ENCODE data around the gene CACNA1D. TPM values are rescaled to one million over a fixed set of nuclear protein-coding genes. Genes with fewer than 3 reads are reported as not detected.

Gene CACNA1D
- total and polyA plus RNA-seq, 5 donors from 2014 or later: 0.03 to 0.44 TPM; not detected in 3

GRCh38 chr3:53534216-53534615 is 39.8 kb downstream of the CACNA1D start:
- Histone ChIP-seq H3K4me1 (ENCODE audit: control insufficient read depth, insufficient read depth, low read length, poor library complexity, severe bottlenecking) (no peaks in the 10 kb centered on the region), H3K36me3 (ENCODE audit: control insufficient read depth, insufficient read depth, low read length) (no peaks in the 10 kb centered on the region), H3K27me3 (ENCODE audit: control insufficient read depth, insufficient read depth, low read length) (peaks cover 5% of the 10 kb centered on the region), H3K27ac (ENCODE audit: insufficient read depth, low read length, poor library complexity, severe bottlenecking) (no peak overlapping the region), H3K4me3 (ENCODE audit: low read depth, low read length) (no peak overlapping the region), H3K9me3 (ENCODE audit: control insufficient read depth in 2 of 2, low read length in 2 of 2) (no peaks in the 10 kb centered on the region)
- H3K27me3 Mint-ChIP-seq: peaks cover 25% of the 10 kb centered on the region
- no peak overlapping the region for H3K4me3 Mint-ChIP-seq
- ATAC-seq (ENCODE audit: low read depth in 2 of 2) (no peak), DNase-seq (no peak)
- no peaks in the 10 kb centered on the region for H3K4me1 Mint-ChIP-seq
- no peaks in the 10 kb centered on the region for H3K36me3 Mint-ChIP-seq
- H3K27ac Mint-ChIP-seq: no peak overlapping the region
- H3K9me3 Mint-ChIP-seq: no peaks in the 10 kb centered on the region

GRCh38 chr3:53534676-53535400 is 40.4 kb downstream of the CACNA1D start:
- DNase-seq (no peak), ATAC-seq (ENCODE audit: low read depth in 2 of 2) (no peak)
- Mint-ChIP-seq H3K4me1 (no peaks in the 10 kb centered on the region), H3K36me3 (no peaks in the 10 kb centered on the region), H3K27me3 (peaks cover 24% of the 10 kb centered on the region), H3K4me3 (peak overlapping the region in 1 of 4 donors; percentile 75), H3K9me3 (no peaks in the 10 kb centered on the region), H3K27ac (no peak overlapping the region)
- H3K4me1 ChIP-seq (ENCODE audit: control insufficient read depth, insufficient read depth, low read length, poor library complexity, severe bottlenecking): no peaks in the 10 kb centered on the region
- H3K9me3 ChIP-seq (ENCODE audit: control insufficient read depth in 2 of 2, low read length in 2 of 2): no peaks in the 10 kb centered on the region
- H3K27ac ChIP-seq (ENCODE audit: insufficient read depth, low read length, poor library complexity, severe bottlenecking): no peak overlapping the region
- peaks cover 3% of the 10 kb centered on the region for H3K27me3 ChIP-seq (ENCODE audit: control insufficient read depth, insufficient read depth, low read length)
- H3K4me3 ChIP-seq (ENCODE audit: low read depth, low read length): no peak overlapping the region
- H3K36me3 ChIP-seq (ENCODE audit: control insufficient read depth, insufficient read depth, low read length): no peaks in the 10 kb centered on the region

GRCh38 chr3:53536282-53536681 is 41.9 kb downstream of the CACNA1D start:
- no peak overlapping the region for H3K27ac Mint-ChIP-seq
- ATAC-seq (ENCODE audit: low read depth in 2 of 2): no peak
- H3K4me3 Mint-ChIP-seq: no peak overlapping the region
- H3K27ac ChIP-seq (ENCODE audit: insufficient read depth, low read length, poor library complexity, severe bottlenecking): no peak overlapping the region
- H3K27me3 Mint-ChIP-seq: peaks cover 22% of the 10 kb centered on the region
- H3K27me3 ChIP-seq (ENCODE audit: control insufficient read depth, insufficient read depth, low read length): no peaks in the 10 kb centered on the region
- H3K4me1 Mint-ChIP-seq: no peaks in the 10 kb centered on the region
- no peaks in the 10 kb centered on the region for H3K36me3 ChIP-seq (ENCODE audit: control insufficient read depth, insufficient read depth, low read length)
- no peak for DNase-seq
- no peaks in the 10 kb centered on the region for H3K4me1 ChIP-seq (ENCODE audit: control insufficient read depth, insufficient read depth, low read length, poor library complexity, severe bottlenecking)
- H3K36me3 Mint-ChIP-seq: no peaks in the 10 kb centered on the region
- no peaks in the 10 kb centered on the region for H3K9me3 Mint-ChIP-seq
- no peak overlapping the region for H3K4me3 ChIP-seq (ENCODE audit: low read depth, low read length)
- H3K9me3 ChIP-seq (ENCODE audit: control insufficient read depth in 2 of 2, low read length in 2 of 2): no peaks in the 10 kb centered on the region

- peaks cover 7% of the 10 kb centered on the region for H3K27me3 Mint-ChIP-seq
These were observed 49.9 kb downstream of the CACNA1D start for GRCh38 chr3:53544357-53544756.

GRCh38 chr3:53545310-53545995 is 51.0 kb downstream of the CACNA1D start:
- no peak for ATAC-seq (ENCODE audit: low read depth in 2 of 2)
- H3K27me3 Mint-ChIP-seq: peaks cover 7% of the 10 kb centered on the region
- no peak overlapping the region for H3K27ac Mint-ChIP-seq
- Histone ChIP-seq H3K27me3 (ENCODE audit: control insufficient read depth, insufficient read depth, low read length) (peaks cover 5% of the 10 kb centered on the region), H3K4me1 (ENCODE audit: control insufficient read depth, insufficient read depth, low read length, poor library complexity, severe bottlenecking) (no peaks in the 10 kb centered on the region), H3K36me3 (ENCODE audit: control insufficient read depth, insufficient read depth, low read length) (no peaks in the 10 kb centered on the region), H3K27ac (ENCODE audit: insufficient read depth, low read length, poor library complexity, severe bottlenecking) (no peak overlapping the region), H3K4me3 (ENCODE audit: low read depth, low read length) (no peak overlapping the region), H3K9me3 (ENCODE audit: control insufficient read depth in 2 of 2, low read length in 2 of 2) (no peaks in the 10 kb centered on the region)
- peaks cover 0 to 2% (median 0%) of the 10 kb centered on the region in 7 donors for H3K9me3 Mint-ChIP-seq
- H3K4me1 Mint-ChIP-seq: no peaks in the 10 kb centered on the region
- no peak for DNase-seq
- H3K36me3 Mint-ChIP-seq: no peaks in the 10 kb centered on the region
- no peak overlapping the region for H3K4me3 Mint-ChIP-seq

More at GRCh38 chr3:53544357-53544756, 49.9 kb downstream of the CACNA1D start:
- Mint-ChIP-seq H3K4me3 (no peak overlapping the region), H3K4me1 (no peaks in the 10 kb centered on the region), H3K36me3 (no peaks in the 10 kb centered on the region), H3K9me3 (peaks cover 0 to 2% (median 0%) of the 10 kb centered on the region in 7 donors), H3K27ac (no peak overlapping the region)
- Histone ChIP-seq H3K27me3 (ENCODE audit: control insufficient read depth, insufficient read depth, low read length) (no peaks in the 10 kb centered on the region), H3K36me3 (ENCODE audit: control insufficient read depth, insufficient read depth, low read length) (no peaks in the 10 kb centered on the region), H3K4me3 (ENCODE audit: low read depth, low read length) (no peak overlapping the region), H3K9me3 (ENCODE audit: control insufficient read depth in 2 of 2, low read length in 2 of 2) (no peaks in the 10 kb centered on the region), H3K4me1 (ENCODE audit: control insufficient read depth, insufficient read depth, low read length, poor library complexity, severe bottlenecking) (no peaks in the 10 kb centered on the region), H3K27ac (ENCODE audit: insufficient read depth, low read length, poor library complexity, severe bottlenecking) (no peak overlapping the region)
- DNase-seq: no peak
- ATAC-seq (ENCODE audit: low read depth in 2 of 2): no peak

- Mint-ChIP-seq H3K4me1 (no peaks in the 10 kb centered on the region), H3K36me3 (no peaks in the 10 kb centered on the region), H3K27me3 (peaks cover 7% of the 10 kb centered on the region), H3K4me3 (no peak overlapping the region), H3K27ac (no peak overlapping the region), H3K9me3 (peaks cover 0 to 2% (median 0%) of the 10 kb centered on the region in 7 donors)
- Histone ChIP-seq H3K27ac (ENCODE audit: insufficient read depth, low read length, poor library complexity, severe bottlenecking) (no peak overlapping the region), H3K27me3 (ENCODE audit: control insufficient read depth, insufficient read depth, low read length) (peaks cover 5% of the 10 kb centered on the region), H3K4me3 (ENCODE audit: low read depth, low read length) (no peak overlapping the region), H3K36me3 (ENCODE audit: control insufficient read depth, insufficient read depth, low read length) (no peaks in the 10 kb centered on the region), H3K9me3 (ENCODE audit: control insufficient read depth in 2 of 2, low read length in 2 of 2) (no peaks in the 10 kb centered on the region), H3K4me1 (ENCODE audit: control insufficient read depth, insufficient read depth, low read length, poor library complexity, severe bottlenecking) (no peaks in the 10 kb centered on the region)
- DNase-seq (no peak), ATAC-seq (ENCODE audit: low read depth in 2 of 2) (no peak)
These were observed 51.6 kb downstream of the CACNA1D start for GRCh38 chr3:53545996-53546359.

- no peaks in the 10 kb centered on the region for H3K9me3 ChIP-seq (ENCODE audit: control insufficient read depth in 2 of 2, low read length in 2 of 2)
- no peaks in the 10 kb centered on the region for H3K4me1 ChIP-seq (ENCODE audit: control insufficient read depth, insufficient read depth, low read length, poor library complexity, severe bottlenecking)
- Mint-ChIP-seq H3K27ac (no peak overlapping the region), H3K36me3 (no peaks in the 10 kb centered on the region), H3K4me1 (no peaks in the 10 kb centered on the region), H3K9me3 (peaks cover 0 to 2% (median 0%) of the 10 kb centered on the region in 7 donors), H3K4me3 (no peak overlapping the region), H3K27me3 (peaks cover 15% of the 10 kb centered on the region)
- no peaks in the 10 kb centered on the region for H3K36me3 ChIP-seq (ENCODE audit: control insufficient read depth, insufficient read depth, low read length)
- DNase-seq (no peak), ATAC-seq (ENCODE audit: low read depth in 2 of 2) (no peak)
- H3K27ac ChIP-seq (ENCODE audit: insufficient read depth, low read length, poor library complexity, severe bottlenecking): no peak overlapping the region
- H3K4me3 ChIP-seq (ENCODE audit: low read depth, low read length): no peak overlapping the region
- peaks cover 5% of the 10 kb centered on the region for H3K27me3 ChIP-seq (ENCODE audit: control insufficient read depth, insufficient read depth, low read length)
These were observed 52.9 kb downstream of the CACNA1D start for GRCh38 chr3:53547327-53547726.
